Uterus (tissue), 2 donors: Measurements from ENCODE around the gene RBM42.
A peak's percentile ranks its signal among the peaks of the same experiment; 100 is the strongest.

Experiments used
- CTCF ChIP-seq, 4 experiments: fragments of 200-600 bp in 2 of 4; fragments of 450-650 bp in 2 of 4; sonication (generic) in 2 of 4; IDR thresholded peaks; one replicate each; pipeline ENCODE4 v1.5.1; 2016 to 2019; ENCODE audit warnings: antibody characterized with exemption in 4 of 4, mild to moderate bottlenecking in 2 of 4, moderate library complexity in 1 of 4
- POLR2A ChIP-seq, 2 donors: fragments of 450-650 bp; IDR thresholded peaks; one replicate each; pipeline ENCODE4 v1.6.1; 2016; ENCODE audit warnings: antibody characterized with exemption in 2 of 2, mild to moderate bottlenecking in 1 of 2, moderate library complexity in 1 of 2

- TF ChIP-seq CTCF (IDR thresholded peaks at IDR 0.05) (no peak), POLR2A (IDR thresholded peaks at IDR 0.05) (peak in 1 of 2 donors; percentile 65)
Observed at GRCh38 chr19:35643255-35644205, 14.7 kb downstream of the RBM42 start.
